Panc1 (cell line): Measurements from ENCODE around the gene MYO1B. TPM values are rescaled to one million over a fixed set of nuclear protein-coding genes. Genes with fewer than 3 reads are reported as not detected.

Experiments
- ATAC-seq: fragments of 200-7000 bp; cut with Tn5 transposase; 2 replicates; pipeline ENCODE4 v1.9.1; 2020; ENCODE audit warnings: mild to moderate bottlenecking, moderate library complexity
- BruUV-seq: library from RNA; stranded (reverse); fragments of 400-500 nt; replicated peaks from 2 replicates; lab custom pipeline; 2021; lab: Mats Ljungman, UMichigan
- CTCF ChIA-PET: fragments of 300-600 bp; sonication (Branson Sonifier 250); formaldehyde crosslinking; loops from one replicate; lab custom pipeline; 2022; ENCODE audit warnings: antibody characterized with exemption; lab: Charles Lee
- POLR2A ChIA-PET: fragments of 300-600 bp; sonication (Branson Sonifier 250); formaldehyde crosslinking; loops from one replicate; lab custom pipeline; 2022; ENCODE audit warnings: antibody characterized with exemption; lab: Charles Lee
- DNase-seq: peaks from one replicate; pipeline ENCODE4 v3.0.0-alpha.2; 2010; ENCODE audit warnings: low read depth, low spot score
- H3K27ac ChIP-seq: 2 replicates; pipeline ENCODE4 v1.5.1; 2011; ENCODE audit warnings: mild to moderate bottlenecking, low read length, inconsistent platforms
- H3K27me3 ChIP-seq: fragments of 200-500 bp; sonication (Bioruptor generic); 2 replicates; pipeline ENCODE4 v1.6.0; 2014; ENCODE audit warnings: low read length, inconsistent platforms; ENCODE audit not compliant: control insufficient read depth, insufficient read depth
- H3K36me3 ChIP-seq: fragments of 200-500 bp; sonication (Bioruptor generic); 2 replicates; pipeline ENCODE4 v1.5.1; 2014; ENCODE audit warnings: inconsistent platforms, mild to moderate bottlenecking, low read length, moderate library complexity; ENCODE audit not compliant: control insufficient read depth, insufficient read depth
- H3K4me1 ChIP-seq: 2 replicates; pipeline ENCODE4 v1.5.1; 2011; ENCODE audit warnings: inconsistent platforms, mild to moderate bottlenecking, low read length, moderate library complexity; ENCODE audit not compliant: control insufficient read depth, insufficient read depth
- H3K4me3 ChIP-seq, 2 experiments: 2 replicates each; pipeline ENCODE4 v1.5.1; 2011 to 2012; ENCODE audit warnings: low read depth in 2 of 2, low read length in 2 of 2, mild to moderate bottlenecking in 2 of 2, inconsistent platforms in 1 of 2, moderate library complexity in 1 of 2
- H3K9me3 ChIP-seq: fragments of 200-500 bp; sonication (Bioruptor generic); 2 replicates; pipeline ENCODE4 v1.5.1; 2014; ENCODE audit warnings: low read depth, mild to moderate bottlenecking, inconsistent platforms, low read length, moderate library complexity; ENCODE audit not compliant: control insufficient read depth, insufficient read depth
- POLR2AphosphoS5 ChIP-seq: IDR thresholded peaks from 2 replicates; pipeline ENCODE4 v1.6.1; 2012; ENCODE audit warnings: mild to moderate bottlenecking, low read depth, low read length, moderate library complexity
- REST ChIP-seq, 2 experiments: IDR thresholded peaks; 2 replicates each; pipeline ENCODE4 v1.6.1; 2011 to 2012; ENCODE audit warnings: low read depth in 2 of 2, control low read depth in 1 of 2, low read length in 1 of 2, mild to moderate bottlenecking in 1 of 2, moderate library complexity in 1 of 2; ENCODE audit not compliant: insufficient read depth in 1 of 2
- SIN3A ChIP-seq: IDR thresholded peaks from 2 replicates; pipeline ENCODE4 v1.6.1; 2012; ENCODE audit warnings: low read depth, mild to moderate bottlenecking, low read length, moderate library complexity, borderline replicate concordance; ENCODE audit not compliant: insufficient read depth
- TCF7L2 ChIP-seq: IDR thresholded peaks from 2 replicates; pipeline ENCODE4 v1.6.1; 2011; ENCODE audit warnings: mild to moderate bottlenecking, low read depth, low read length, inconsistent platforms
- in situ Hi-C: cut with HindIII; loops from 2 replicates; pipeline ENCODE4 v1.10.0; 2016; ENCODE audit warnings: low sequenced_read_pairs, low pct_unique_long_range_greater_than_20kb
- intact Hi-C: fragments of 100-400 bp; cut with micrococcal nuclease; formaldehyde crosslinking; loops from one replicate; pipeline ENCODE4 v1.10.0; 2022; ENCODE audit not compliant: unreplicated experiment
- total RNA-seq: library from RNA; stranded (reverse); gene quantifications from one replicate; pipeline ENCODE4 v1.2.1, GENCODE V29; 2021; ENCODE audit not compliant: unreplicated experiment
- TF ChIP-seq, protein P1 (sequence below): fragments of 450-650 bp; IDR thresholded peaks from 2 replicates; pipeline ENCODE4 v1.5.1; 2017; ENCODE audit warnings: mild to moderate bottlenecking

Gene MYO1B
- total RNA-seq, 1 experiment from 2014 or later = 51.5 TPM

DNA sequence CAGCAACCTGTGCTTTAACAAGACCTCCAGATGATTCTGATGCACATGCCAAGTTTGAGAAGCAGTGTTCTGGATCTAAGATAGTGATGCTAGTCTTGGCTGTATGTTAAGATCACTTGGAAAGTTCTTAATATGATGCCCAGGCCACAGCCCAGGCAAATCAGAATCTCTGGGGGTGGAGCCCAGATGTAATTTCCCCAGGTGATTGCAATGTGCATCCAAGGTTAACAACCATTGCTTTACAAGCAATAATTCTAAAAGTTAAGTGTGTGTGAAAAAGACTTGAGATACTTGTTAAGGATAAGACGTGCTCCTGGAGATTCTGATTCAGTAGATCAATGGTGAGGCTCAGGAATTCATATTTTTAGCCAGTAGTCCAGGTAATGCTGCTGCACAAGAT, 44.3 kb upstream of the MYO1B start:
- intact Hi-C loops (no loop called here), in situ Hi-C loops (no loop called here)
- CTCF ChIA-PET = no interaction called here
- H3K4me3 ChIP-seq = no peak overlapping the region
- H3K4me1 ChIP-seq = no peaks in the 10 kb centered on the region
- no peaks in the 10 kb centered on the region for H3K9me3 ChIP-seq
- POLR2A ChIA-PET = no interaction called here
- no peaks in the 10 kb centered on the region for H3K27me3 ChIP-seq
- DNase-seq = no peak
- no peak for TF ChIP-seq POLR2AphosphoS5
- TF ChIP-seq TCF7L2 = no peak
- no peak for TF ChIP-seq SIN3A
- no peak for TF ChIP-seq REST (IDR thresholded peaks at IDR 0.05; ENCODE audit: insufficient read depth in 1 of 2, low read depth in 2 of 2, low read length in 1 of 2)
- TF ChIP-seq, protein P1, sequence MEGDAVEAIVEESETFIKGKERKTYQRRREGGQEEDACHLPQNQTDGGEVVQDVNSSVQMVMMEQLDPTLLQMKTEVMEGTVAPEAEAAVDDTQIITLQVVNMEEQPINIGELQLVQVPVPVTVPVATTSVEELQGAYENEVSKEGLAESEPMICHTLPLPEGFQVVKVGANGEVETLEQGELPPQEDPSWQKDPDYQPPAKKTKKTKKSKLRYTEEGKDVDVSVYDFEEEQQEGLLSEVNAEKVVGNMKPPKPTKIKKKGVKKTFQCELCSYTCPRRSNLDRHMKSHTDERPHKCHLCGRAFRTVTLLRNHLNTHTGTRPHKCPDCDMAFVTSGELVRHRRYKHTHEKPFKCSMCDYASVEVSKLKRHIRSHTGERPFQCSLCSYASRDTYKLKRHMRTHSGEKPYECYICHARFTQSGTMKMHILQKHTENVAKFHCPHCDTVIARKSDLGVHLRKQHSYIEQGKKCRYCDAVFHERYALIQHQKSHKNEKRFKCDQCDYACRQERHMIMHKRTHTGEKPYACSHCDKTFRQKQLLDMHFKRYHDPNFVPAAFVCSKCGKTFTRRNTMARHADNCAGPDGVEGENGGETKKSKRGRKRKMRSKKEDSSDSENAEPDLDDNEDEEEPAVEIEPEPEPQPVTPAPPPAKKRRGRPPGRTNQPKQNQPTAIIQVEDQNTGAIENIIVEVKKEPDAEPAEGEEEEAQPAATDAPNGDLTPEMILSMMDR = no peak
- no peak for ATAC-seq
- BruUV-seq = no TSS peak
- no peak overlapping the region for H3K27ac ChIP-seq
- H3K36me3 ChIP-seq = no peaks in the 10 kb centered on the region

- no peaks in the 10 kb centered on the region for H3K27me3 ChIP-seq
- no TSS peak for BruUV-seq
- H3K4me3 ChIP-seq = no peak overlapping the region
- DNase-seq (no peak), ATAC-seq (no peak)
- H3K4me1 ChIP-seq = no peaks in the 10 kb centered on the region
- no peaks in the 10 kb centered on the region for H3K36me3 ChIP-seq
- CTCF ChIA-PET = no interaction called here
- in situ Hi-C loops (no loop called here), intact Hi-C loops (no loop called here)
- POLR2A ChIA-PET = no interaction called here
- no peaks in the 10 kb centered on the region for H3K9me3 ChIP-seq
- no peak overlapping the region for H3K27ac ChIP-seq
- TF ChIP-seq, protein P1 = no peak
- TF ChIP-seq TCF7L2 = no peak
- TF ChIP-seq POLR2AphosphoS5 = no peak
- TF ChIP-seq SIN3A = no peak
- no peak for TF ChIP-seq REST (IDR thresholded peaks at IDR 0.05; ENCODE audit: insufficient read depth in 1 of 2, low read depth in 2 of 2, low read length in 1 of 2)
Measured at GRCh38 chr2:191202209-191202721, 42.9 kb upstream of the MYO1B start.
